ELF-1 (cell line): Measurements from ENCODE around the gene KIF5A.
A peak's percentile ranks its signal among the peaks of the same experiment; 100 is the strongest.

ENCODE experiments used
- DNase-seq: peaks from one replicate; pipeline ENCODE4 v3.0.0-alpha.2; 2016; ENCODE audit warnings: low read depth, low spot score

KIF5A gene

GRCh38 chr12:57620245-57620935 is 70.5 kb downstream of the KIF5A start:
- no peak for DNase-seq

- no peak for DNase-seq
These were observed 71.2 kb downstream of the KIF5A start for GRCh38 chr12:57620936-57621496.

GRCh38 chr12:57621497-57622292 is 71.9 kb downstream of the KIF5A start:
- peak; percentile 69 for DNase-seq

- no peak for DNase-seq
These were observed 72.7 kb downstream of the KIF5A start for GRCh38 chr12:57622293-57623245.

GRCh38 chr12:57623385-57623784 is 73.5 kb downstream of the KIF5A start:
- DNase-seq = no peak

GRCh38 chr12:57623811-57624390 is 74.1 kb downstream of the KIF5A start:
- no peak for DNase-seq

- no peak for DNase-seq
These were observed 74.8 kb downstream of the KIF5A start for GRCh38 chr12:57624441-57625220.

- DNase-seq = no peak
These were observed 75.6 kb downstream of the KIF5A start for GRCh38 chr12:57625261-57626032.

GRCh38 chr12:57626111-57626920 is 76.5 kb downstream of the KIF5A start:
- DNase-seq = no peak

- no peak for DNase-seq
These were observed 77.1 kb downstream of the KIF5A start for GRCh38 chr12:57626921-57627445.

GRCh38 chr12:57627501-57628279 is 77.8 kb downstream of the KIF5A start:
- peak; percentile 18 for DNase-seq

- DNase-seq = no peak
These were observed 78.7 kb downstream of the KIF5A start for GRCh38 chr12:57628280-57629191.

- DNase-seq = peak; percentile 2
These were observed 80.1 kb downstream of the KIF5A start for GRCh38 chr12:57629897-57630471.

GRCh38 chr12:57630891-57631433 is 81.1 kb downstream of the KIF5A start:
- no peak for DNase-seq

- no peak for DNase-seq
These were observed 81.8 kb downstream of the KIF5A start for GRCh38 chr12:57631566-57632072.
